Measurements from ENCODE around the gene SERPINB1. TPM values are rescaled to one million over a fixed set of nuclear protein-coding genes. Genes with fewer than 3 reads are reported as not detected.

Gene SERPINB1
- total and polyA plus RNA-seq, 9 of the 15 experiments (the other 6 are each of a cell fraction or from before 2014, with no cell fraction given): 33.9 to 108 (median 63.8) TPM

GRCh38 chr6:2799936-2800527 lies 41.6 kb downstream of the SERPINB1 start (continued):
- TF ChIP-seq CEBPG (CRISPR knock-in tag; IDR thresholded peaks at IDR 0.05) (no peak), CEBPG (tag; conservative IDR thresholded peaks at IDR 0.05 in 1 of 2, IDR thresholded peaks at IDR 0.05 in 1 of 2) (no peak), ESRRA (IDR thresholded peaks at IDR 0.05; ENCODE audit: borderline replicate concordance, low read depth) (no peak), HNRNPLL (IDR thresholded peaks at IDR 0.05; ENCODE audit: low read depth, low read length, poor library complexity, severe bottlenecking) (no peak), TSC22D4 (tag; IDR thresholded peaks at IDR 0.05) (no peak), ETV5 (CRISPR knock-in tag; IDR thresholded peaks at IDR 0.05; ENCODE audit: low read depth) (no peak), TCFL5 (CRISPR knock-in tag; conservative IDR thresholded peaks at IDR 0.05) (no peak), ZNF197 (CRISPR knock-in tag; IDR thresholded peaks at IDR 0.05; ENCODE audit: low read depth) (no peak), USF1 (CRISPR knock-in tag; IDR thresholded peaks at IDR 0.05) (peak; percentile 67), HLTF (IDR thresholded peaks at IDR 0.05) (no peak), GTF2A2 (tag; IDR thresholded peaks at IDR 0.05) (no peak), ZNF318 (IDR thresholded peaks at IDR 0.05; ENCODE audit: borderline replicate concordance in 1 of 2, low read depth in 1 of 2) (no peak)
- TF ChIP-seq, protein P1, sequence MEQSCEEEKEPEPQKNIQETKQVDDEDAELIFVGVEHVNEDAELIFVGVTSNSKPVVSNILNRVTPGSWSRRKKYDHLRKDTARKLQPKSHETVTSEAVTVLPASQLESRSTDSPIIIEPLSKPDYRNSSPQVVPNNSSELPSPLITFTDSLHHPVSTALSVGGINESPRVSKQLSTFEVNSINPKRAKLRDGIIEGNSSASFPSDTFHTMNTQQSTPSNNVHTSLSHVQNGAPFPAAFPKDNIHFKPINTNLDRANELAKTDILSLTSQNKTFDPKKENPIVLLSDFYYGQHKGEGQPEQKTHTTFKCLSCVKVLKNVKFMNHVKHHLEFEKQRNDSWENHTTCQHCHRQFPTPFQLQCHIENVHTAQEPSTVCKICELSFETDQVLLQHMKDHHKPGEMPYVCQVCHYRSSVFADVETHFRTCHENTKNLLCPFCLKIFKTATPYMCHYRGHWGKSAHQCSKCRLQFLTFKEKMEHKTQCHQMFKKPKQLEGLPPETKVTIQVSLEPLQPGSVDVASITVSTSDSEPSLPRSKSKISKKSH (CRISPR knock-in tag; IDR thresholded peaks at IDR 0.05): no peak
